Activated CD8-positive, alpha-beta memory T cell treated with anti-CD3 and anti-CD28 coated beads, Interleukin-2, amount 50 U/mL, for 48 hours (primary cell): ENCODE results near the gene HNF1B.
"Not testable (repeated sequence)": the region's sequence is repeated elsewhere in the genome, so short reads cannot be mapped to it uniquely, and the experiment has no call there.

Experiments used
- DNase-seq: peaks from one replicate; pipeline ENCODE4 v3.0.0-alpha.2; 2020

Gene HNF1B, protein sequence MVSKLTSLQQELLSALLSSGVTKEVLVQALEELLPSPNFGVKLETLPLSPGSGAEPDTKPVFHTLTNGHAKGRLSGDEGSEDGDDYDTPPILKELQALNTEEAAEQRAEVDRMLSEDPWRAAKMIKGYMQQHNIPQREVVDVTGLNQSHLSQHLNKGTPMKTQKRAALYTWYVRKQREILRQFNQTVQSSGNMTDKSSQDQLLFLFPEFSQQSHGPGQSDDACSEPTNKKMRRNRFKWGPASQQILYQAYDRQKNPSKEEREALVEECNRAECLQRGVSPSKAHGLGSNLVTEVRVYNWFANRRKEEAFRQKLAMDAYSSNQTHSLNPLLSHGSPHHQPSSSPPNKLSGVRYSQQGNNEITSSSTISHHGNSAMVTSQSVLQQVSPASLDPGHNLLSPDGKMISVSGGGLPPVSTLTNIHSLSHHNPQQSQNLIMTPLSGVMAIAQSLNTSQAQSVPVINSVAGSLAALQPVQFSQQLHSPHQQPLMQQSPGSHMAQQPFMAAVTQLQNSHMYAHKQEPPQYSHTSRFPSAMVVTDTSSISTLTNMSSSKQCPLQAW

DNA sequence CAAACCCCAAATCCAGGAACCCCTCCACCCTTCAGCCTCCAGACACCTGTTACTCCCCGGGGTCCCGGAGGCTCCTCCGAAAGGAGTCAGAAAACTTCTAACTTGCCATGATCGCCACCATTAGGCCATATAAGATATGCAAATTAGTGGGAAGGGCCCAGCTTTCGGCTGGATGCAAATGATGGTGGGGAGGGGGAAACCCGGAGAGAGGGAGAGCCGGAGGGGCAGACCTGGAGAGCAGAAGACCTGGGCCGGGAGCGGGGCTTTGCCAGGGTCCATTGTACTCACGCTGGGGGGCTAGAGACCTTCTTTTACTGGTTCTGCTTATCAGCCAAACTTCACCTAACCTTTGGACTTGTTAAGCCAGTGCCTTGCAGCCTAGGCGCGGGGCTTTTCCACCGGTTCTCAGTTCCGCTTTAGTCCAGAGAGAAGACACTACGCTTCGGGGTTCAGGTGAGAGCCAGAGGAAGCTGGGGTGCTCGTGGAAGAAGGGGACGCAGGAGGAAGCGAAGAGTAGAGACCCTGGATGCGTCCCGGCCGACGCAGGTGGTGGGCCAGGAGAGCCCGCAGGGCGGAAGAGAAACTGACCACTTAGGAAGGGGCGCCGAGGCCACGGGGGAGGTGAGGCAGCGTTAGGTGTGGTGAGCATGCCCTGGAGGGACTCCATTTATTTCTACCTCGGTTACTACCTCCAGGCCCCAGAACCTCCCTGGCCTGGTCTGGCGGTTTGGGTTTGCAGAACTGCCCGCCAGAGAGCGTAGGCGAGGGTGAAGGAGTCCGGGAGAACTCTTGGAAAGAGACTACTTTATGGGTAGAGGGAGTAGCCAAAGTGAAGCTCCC is at the start of gene HNF1B:
Gene HNF1B (minus strand): TSS at position 99 of the 840 bp plus-strand sequence. CDS start 175 bp downstream, outside the sequence.
- no peak for DNase-seq

DNA sequence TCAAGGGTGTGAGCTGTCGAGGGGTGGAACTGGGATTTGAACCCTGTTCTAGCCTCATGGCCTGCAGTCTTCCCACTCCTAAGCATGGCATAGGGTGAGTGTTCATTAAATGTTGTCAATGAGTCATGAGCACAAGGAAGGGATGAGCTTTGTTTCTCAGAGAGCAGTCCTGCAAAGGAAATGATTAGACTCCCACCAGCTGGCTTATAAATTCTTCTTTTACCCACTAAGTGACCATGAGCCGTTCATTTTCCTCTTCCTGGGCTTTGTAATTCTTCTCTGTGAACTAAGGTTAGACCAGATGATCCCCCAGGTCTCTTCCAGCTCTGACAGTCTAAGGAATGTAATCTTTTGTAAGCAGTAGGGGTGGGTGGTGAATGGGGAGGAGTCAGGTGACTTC is 47.9 kb upstream of the HNF1B start:
- no peak for DNase-seq

DNA sequence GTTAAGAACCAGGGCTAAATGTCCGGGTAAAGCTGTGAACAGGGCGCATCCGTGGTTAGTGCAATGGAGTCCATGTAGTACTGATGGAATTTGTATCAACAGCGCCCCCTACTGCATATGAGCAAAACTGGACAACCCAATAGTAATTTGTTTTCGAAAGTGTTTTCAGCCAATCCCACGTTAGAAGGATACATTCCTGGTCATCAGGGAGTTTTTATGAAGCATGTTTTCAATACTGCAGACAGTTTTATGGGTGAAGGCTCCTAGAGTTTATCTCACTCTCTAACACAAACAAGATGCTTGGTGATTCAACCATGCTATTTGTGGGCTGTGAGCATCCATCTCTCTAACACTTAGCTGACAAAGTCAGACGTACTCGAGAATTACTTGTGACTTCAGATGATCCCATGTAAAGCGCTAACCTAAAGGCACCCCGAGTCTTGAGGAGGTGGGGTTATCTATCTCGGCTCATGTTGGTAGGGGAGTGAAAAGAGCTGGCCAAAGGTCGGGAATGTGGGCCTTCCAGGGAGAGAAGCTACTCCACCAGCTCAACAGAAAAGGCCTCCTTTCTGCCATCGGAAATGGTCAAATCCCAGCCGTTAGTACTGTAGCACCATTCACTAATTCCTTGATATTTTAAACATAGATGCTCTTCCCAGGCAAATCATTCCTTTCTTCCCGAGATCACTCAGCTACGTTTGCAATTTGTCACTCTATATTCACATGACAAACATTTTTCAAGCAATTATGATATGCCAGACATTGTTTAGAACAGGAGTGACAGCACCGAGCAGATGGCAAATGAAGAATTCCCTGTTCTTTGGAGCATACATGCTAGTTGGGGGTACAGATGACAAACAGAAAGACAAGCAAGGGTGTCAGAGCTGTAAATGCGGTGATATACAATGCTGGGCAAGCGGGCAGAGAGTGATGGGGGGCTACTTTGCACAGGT is 46.9 kb upstream of the HNF1B start:
- DNase-seq: peak; percentile 62

DNA sequence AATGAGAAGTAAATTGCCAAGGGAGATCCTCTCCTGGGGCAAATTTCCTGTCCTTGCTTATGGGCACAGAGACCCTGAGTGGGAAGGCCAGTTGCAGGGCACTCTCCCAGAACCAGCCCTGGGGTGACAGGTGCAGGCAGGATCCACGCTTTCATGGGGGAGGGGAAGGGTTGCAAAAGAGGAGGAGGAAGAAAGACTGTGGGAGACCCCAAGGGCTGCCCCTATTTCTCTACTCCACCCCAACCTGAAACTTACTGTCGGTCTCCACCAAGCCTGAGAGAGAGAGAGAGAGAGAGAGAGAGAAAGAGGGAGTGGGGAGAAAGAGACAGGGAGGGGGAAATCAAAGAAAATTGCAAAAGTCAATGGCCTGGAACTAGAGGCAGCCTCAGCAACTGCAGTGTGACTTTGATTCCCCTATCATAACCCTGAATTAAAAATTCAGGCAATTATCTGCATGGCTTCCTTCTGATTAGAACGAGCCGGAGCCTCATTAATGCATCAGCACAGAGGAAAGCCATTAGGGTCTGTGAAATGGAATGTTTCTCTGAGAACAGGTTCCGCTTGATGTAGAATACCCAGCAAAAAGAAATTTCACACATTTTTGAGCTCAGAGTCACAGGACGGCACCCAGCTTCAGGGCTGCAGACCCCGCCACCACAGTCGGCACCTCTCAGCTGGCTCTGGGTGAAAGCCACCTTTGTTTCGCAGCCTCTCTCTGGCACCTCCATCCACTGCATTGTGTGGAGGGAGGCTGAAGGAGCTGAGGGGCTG is 45.1 kb upstream of the HNF1B start:
- DNase-seq: no peak

DNA sequence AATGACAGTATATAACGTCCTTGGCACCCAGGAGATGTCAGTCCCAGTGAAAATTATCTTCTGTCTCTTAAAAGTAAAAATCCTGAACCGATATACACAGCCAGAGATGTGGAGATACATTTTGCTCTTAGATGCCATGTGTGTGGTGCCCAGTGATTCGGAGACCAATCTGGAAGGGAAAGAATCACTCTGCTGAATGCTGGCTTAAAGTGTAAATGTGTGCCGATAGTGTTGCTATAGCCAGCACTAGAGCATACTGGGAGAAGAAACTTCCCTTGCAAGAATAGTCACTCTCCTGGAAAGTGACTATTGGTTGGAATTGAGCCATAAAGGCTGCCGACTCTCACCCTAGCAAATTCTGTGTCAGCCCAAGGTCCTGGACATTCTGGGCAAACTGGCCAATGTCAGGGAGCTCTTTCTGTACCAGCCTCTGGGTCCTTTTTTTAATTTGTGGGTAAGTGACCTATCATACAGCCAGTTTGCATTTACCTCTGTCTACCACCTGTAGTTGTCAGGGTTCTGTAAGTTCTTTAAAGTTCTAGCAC is 44.2 kb upstream of the HNF1B start:
- no peak for DNase-seq

DNA sequence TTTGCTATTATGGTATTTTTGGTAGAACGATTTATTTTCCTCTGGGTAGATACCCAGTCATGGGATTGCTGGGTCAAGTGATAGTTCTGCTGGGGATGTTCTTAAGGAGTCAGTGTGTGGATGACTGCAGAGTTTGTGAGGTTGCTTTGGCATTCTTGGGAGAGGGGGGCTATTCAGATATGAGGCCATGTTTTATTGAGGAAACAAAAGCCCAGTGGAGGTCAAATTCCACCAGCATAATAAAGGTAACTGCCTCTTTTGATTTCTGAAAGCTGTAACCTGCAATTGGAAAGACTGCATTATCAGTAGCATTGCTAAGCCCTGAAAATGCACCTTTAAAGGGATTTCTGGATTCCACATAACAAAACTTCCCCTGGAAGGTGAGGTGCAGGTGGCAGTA is 43.7 kb upstream of the HNF1B start:
- DNase-seq: no peak

DNA sequence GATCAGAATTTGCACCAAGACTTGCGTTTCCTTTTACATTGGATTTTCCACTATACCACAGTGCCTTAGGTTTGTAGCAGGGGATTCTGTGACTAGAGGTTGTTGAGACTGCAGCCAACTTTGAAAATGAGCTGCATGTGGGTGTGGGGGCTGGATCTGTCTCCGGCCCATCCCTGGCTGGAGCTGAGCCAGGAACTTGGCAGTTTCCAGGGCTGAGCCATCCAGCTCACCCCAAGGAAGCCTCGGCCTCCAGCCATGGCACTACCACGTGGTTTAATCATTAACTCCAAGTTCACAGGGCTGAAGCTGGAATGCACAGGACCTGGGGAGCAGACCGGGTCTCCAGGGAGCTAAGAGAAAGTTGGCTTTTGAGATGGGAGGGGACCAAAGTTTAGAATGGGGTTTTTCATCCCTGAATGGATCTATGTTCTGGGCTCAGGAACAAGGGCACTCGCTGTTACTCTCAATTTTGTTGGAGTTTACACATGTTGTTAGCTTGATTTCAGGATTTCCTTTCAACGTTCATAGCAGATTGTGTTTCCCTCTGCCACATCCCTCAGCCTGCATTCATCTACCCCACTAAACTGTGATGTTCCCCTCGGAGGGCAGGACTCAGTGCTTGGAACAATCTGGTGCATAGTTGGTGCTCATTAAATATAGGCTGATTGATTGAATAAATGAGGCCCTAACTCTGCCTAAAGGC is 42.3 kb upstream of the HNF1B start:
- DNase-seq: no peak

DNA sequence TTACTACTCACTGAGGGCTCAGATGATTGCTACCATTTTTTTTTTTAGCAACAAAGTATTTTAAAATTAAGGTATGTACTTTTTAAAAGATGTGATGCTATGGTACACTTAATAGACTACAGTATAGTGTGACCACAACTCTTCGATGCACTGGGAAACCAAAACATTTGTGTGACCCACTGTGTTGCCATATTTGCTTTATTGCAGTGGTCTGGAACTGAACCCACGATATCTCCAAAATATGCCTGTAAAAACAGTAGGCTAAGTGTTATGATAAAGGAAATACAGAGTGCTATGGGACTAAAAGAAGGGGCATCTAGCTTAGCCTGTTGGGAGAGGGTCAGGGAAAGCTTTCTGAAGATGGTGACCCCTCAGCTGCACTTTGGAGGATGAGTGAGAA is 41.6 kb upstream of the HNF1B start:
- no peak for DNase-seq

DNA sequence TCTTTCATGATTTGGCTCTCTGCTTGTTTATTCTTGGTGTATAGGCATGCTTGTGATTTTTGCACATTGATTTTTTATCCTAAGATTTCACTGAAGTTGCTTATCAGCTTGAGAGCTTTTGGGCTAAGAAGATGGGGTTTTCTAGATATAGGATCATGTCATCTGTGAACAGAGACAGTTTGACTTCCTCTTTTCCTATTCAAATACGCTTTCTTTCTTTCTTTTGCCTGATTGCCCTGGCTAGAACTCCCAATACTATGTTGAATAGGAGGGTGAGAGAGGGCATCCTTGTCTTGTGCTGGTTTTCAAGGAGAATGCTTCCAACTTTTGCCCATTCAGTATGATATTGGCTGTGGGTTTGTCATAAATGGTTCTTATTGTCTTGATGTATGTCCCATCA is 37.6 kb upstream of the HNF1B start:
- DNase-seq: not testable (repeated sequence)

DNA sequence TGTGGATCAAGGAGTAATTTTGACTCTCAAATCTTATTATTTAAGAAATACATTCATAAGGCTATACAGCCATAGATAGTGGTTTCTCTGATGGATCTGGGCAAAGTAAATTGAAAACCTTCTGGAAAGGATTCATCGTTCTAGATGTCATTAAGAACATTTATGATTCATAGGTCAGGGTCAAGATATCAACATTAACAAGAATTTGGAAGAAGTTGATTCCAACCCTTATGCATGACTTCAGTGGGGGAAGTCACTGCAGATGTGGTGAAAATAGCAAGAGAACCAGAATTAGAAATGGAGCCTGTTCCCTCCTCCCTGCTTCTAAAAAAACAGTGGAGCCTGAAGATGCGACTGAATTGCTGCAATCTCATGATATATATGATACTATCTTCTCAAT is 36.6 kb upstream of the HNF1B start:
- DNase-seq: no peak

DNA sequence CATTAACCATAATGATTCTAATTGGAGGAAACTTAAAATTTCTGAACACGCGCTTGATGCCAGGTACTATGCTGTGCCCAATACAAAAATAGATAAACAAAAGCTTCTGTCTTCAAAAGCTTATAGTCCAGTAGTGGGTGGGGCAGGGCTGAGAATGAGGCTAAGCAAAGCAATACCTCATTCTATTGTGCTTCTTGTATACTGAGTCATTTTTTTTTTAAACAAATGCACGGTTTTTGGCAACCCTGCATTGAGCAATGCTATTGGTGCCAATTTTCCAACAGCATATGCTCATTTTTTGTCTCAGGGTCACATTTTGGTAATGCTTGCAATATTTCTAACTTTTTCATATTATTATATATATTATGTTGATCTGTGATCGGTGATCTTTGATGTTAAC is 34.7 kb upstream of the HNF1B start:
- DNase-seq: no peak

DNA sequence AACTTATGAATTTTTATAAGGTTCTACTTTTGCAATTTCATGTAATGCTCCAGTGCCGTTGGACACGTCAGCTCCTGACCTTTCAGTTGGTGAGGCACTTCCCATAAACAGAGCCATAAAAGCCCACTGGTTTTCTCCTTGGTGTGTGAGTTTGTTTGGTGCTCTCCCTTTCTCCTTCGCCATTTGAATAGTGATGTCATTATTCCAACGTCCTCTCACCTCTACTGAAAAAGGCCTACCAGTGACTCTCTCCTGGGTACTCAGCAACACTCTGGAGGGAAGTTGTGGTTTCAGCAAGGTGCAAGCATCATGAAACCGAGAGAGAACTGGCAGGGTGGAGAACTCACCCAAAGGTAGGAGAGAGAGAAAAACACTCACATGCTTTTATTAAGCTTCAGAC is 29.6 kb upstream of the HNF1B start:
- DNase-seq: no peak

DNA sequence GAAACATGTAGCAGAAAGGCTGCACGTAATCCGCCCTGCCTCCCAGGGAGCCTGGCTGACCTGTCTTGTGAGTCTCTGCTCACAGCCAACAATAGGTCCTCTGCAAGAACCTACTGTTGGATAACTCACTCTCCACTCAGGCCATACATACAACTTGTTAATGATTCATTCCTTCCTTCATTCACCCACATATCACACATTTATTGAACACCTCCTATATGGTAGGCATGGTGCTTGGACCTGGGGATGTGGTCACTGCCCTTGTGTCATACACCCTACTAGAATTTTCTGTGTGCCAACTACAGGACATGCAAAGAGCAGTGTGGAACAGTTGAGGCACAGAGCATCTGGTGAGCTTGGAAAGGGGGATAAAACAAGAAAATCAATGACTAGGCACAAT is 28.1 kb upstream of the HNF1B start:
- no peak for DNase-seq

DNA sequence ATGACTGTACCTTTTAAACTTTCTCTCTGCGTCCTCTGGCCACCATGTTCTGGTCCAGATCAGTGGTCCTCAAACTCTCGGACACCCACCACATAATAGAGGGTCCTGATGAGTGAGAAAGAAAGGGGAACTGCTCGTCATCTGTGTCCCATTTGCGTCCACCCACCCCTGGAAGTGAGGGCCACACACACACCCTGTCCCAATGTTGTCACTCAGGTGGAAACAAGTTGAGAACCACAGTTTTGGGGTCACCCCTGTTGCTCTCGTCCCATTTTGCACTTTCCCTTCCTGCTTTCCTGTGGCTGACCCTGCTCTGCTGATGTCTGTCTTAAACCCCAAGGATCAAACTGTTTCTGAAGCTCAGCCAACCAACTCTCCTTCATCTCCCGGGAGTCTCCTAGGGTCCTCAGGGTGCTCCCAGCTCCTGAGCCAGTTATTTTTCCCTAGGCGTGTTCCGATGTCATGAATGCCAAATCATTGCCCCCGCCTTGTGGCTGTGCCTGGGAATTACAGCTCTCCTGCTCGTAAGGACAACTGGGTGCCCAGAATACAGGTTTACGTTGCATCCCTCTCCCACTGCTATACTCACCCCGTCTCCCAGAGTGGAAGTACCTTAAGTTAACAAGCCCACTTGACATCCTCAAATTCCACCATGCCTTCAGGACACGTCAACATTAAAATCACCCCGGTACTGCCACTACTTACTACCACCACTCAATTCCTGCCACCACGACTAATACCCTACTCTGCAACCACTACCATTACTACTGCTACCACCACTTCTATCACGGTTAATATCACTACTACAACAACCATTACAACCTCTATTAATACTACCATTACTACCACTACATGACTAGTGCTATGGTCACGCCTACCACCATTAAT is 26.0 kb upstream of the HNF1B start:
- DNase-seq: peak; percentile 65

DNA sequence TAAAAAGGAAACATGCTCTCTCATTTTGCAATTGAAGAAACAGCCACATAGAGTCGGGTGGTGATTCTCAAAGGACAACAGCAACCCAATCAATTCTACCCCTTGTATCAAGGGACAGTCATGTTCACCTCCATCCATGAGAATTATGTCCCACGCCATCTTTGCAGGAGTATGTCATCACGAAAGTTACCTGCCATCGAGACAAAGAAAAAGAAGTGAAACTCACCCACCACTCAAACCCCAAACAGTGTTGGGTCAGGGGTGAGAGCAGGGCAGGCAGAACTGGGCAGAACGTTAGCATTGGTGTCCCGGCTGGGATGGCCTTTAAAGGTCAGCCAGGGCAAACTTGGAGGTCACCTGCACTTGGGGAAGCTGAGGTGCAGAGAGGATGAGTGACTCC is 24.2 kb upstream of the HNF1B start:
- DNase-seq: no peak

DNA sequence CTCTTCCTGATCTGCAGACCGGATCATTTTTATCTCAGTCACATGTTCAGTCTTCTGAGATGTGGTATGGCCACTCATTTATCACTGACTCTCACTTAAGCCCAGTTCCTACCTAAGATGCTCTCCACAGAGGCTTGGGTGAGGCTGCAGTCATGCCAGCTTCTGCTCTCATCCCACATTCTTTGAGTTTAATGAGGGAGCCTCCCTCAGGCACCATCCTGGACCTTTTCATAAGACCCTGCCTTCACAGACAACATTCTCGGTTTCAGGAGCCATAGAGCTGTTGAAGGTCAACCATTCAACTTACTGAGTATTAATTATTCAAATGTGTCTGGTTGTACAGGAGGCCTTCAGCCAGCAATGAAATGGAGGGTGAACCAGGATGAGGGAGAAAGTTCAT is 23.6 kb upstream of the HNF1B start:
- DNase-seq: no peak

DNA sequence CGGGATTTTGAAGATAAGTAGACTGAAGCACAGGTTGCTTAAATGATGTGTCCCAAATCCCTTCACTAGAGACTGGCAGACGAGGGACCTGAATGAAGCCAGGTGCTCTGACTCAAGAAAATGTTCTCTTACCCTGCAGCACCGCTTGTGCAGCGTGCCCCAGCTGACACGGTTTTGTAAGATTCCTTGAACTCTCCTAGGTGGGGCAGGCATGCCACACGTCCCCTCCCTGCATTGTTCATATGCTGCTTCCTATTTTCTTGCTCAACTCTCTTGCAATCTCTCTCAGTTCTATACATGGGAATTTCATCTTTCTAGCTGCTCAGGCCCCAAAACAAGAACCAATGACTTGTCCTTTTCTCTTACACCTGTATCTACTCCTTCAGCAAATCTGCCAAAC is 22.1 kb upstream of the HNF1B start:
- DNase-seq: no peak

DNA sequence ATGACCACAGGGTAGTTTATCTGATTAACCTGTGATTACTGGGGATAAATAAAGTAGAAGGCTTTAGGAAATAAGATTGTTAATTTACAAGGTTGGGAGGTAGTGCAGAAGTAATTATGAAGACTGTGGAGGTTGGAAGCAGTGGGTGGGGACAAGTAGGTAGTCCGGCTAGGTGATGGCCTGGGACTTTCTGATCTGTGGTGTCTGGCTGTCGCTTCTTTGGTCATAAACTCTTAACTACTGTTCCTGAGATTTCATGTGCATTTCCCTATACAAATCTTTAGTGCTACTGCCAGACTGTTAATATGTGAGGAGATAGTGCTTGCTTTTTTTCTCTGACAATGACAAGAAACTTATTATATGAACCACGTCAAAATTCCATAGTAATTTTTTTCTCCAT is 19.5 kb upstream of the HNF1B start:
- no peak for DNase-seq

DNA sequence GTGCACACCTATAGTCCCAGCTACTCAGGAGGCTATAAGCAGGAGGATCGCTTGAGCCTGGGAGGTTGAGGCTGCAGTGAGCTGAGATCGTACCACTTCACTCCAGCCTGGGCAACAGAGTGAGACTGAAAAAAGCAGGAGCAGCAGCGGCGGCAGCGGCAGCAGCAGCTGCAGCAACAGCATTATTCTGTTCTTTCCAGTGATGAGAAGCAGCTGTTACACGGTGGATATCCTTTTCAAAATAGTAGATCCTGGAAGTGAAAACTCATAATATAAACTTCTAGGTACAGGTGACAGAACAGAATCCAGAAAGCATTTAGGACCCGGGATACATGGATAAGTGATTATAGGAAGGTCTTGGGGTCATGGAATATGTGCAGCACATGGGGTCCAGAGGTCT is 17.8 kb upstream of the HNF1B start:
- DNase-seq: no peak

DNA sequence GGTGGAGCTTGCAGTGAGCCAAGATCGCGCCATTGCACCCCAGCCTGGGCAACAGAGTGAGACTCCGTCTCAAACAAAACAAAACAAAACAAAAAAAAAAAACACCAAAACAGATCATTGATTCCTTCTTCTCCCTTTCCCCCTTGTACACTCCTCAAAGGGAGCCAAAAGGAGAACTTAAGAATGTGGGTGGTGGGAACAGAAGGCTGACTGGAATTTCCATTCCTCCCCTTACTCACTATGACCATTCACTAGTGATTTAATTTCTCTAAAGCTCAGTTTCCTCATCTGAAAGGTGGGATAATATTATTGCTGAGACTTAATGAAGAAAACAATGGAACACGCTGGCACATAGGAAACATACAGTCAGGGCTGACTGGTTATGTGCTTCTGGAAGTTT is 17.1 kb upstream of the HNF1B start:
- DNase-seq: no peak
